GM23338 (cell line): ENCODE data around the gene IMPA2. TPM values are rescaled to one million over a fixed set of nuclear protein-coding genes. Genes with fewer than 3 reads are reported as not detected.

Experiments
- ATAC-seq: fragments of 200-7000 bp; cut with Tn5 transposase; 3 replicates; pipeline ENCODE4 v1.9.1; 2020
- DNase-seq: peaks from one replicate; pipeline ENCODE4 v3.0.0-alpha.2; 2015; ENCODE audit warnings: low spot score
- H2AFZ ChIP-seq: fragments of 200-600 bp; sonication (generic); 2 replicates; pipeline ENCODE4 v1.8.0; 2016; ENCODE audit warnings: antibody characterized with exemption, mild to moderate bottlenecking, moderate library complexity
- H3F3A ChIP-seq: fragments of 200-600 bp; sonication (generic); replicated peaks from 2 replicates; pipeline ENCODE4 v1.8.0; 2017; ENCODE audit warnings: antibody characterized with exemption, mixed run types, low read depth
- H3K27ac ChIP-seq: fragments of 200-600 bp; sonication (generic); 2 replicates; pipeline ENCODE4 v1.6.1; 2016; ENCODE audit warnings: low read depth
- H3K27me3 ChIP-seq: fragments of 200-600 bp; sonication (generic); 2 replicates; pipeline ENCODE4 v1.8.0; 2016; ENCODE audit warnings: mild to moderate bottlenecking, mixed run types, moderate library complexity; ENCODE audit not compliant: insufficient read depth
- H3K36me3 ChIP-seq: fragments of 200-600 bp; sonication (generic); 2 replicates; pipeline ENCODE4 v1.8.0; 2016; ENCODE audit warnings: mild to moderate bottlenecking; ENCODE audit not compliant: insufficient read depth
- H3K4me1 ChIP-seq: fragments of 200-600 bp; sonication (generic); 2 replicates; pipeline ENCODE4 v1.8.0; 2016; ENCODE audit warnings: mild to moderate bottlenecking, moderate library complexity; ENCODE audit not compliant: insufficient read depth
- H3K4me2 ChIP-seq: fragments of 200-600 bp; sonication (generic); 2 replicates; pipeline ENCODE4 v1.7.1; 2017; ENCODE audit warnings: mixed run types
- H3K4me3 ChIP-seq: fragments of 200-600 bp; sonication (generic); 2 replicates; pipeline ENCODE4 v1.6.1; 2016; ENCODE audit warnings: mixed run types
- H3K79me2 ChIP-seq: fragments of 200-600 bp; sonication (generic); replicated peaks from 2 replicates; pipeline ENCODE4 v1.8.0; 2017; ENCODE audit warnings: mild to moderate bottlenecking; ENCODE audit not compliant: insufficient read depth
- H3K9me2 ChIP-seq: fragments of 200-600 bp; sonication (generic); 2 replicates; pipeline ENCODE4 v1.8.0; 2017; ENCODE audit not compliant: insufficient read depth
- H4K20me1 ChIP-seq: fragments of 200-600 bp; sonication (generic); replicated peaks from 2 replicates; pipeline ENCODE4 v1.8.0; 2017; ENCODE audit warnings: mild to moderate bottlenecking; ENCODE audit not compliant: insufficient read depth
- H3K27ac Mint-ChIP-seq: 2 replicates; pipeline ENCODE4 v1.8.0; 2020; ENCODE audit warnings: inconsistent platforms, mild to moderate bottlenecking, moderate library complexity, mixed read lengths
- H3K27me3 Mint-ChIP-seq: 3 replicates; pipeline ENCODE4 v1.8.0; 2022; ENCODE audit warnings: low read depth, mild to moderate bottlenecking, moderate library complexity, mixed read lengths, inconsistent platforms; ENCODE audit not compliant: insufficient read depth, poor library complexity
- H3K36me3 Mint-ChIP-seq: 3 replicates; pipeline ENCODE4 v1.8.0; 2021; ENCODE audit warnings: low read depth, mild to moderate bottlenecking, inconsistent platforms, moderate library complexity, mixed read lengths
- H3K4me1 Mint-ChIP-seq: 3 replicates; pipeline ENCODE4 v1.8.0; 2020; ENCODE audit warnings: mild to moderate bottlenecking, inconsistent platforms, mixed read lengths
- H3K4me3 Mint-ChIP-seq: 3 replicates; pipeline ENCODE4 v1.8.0; 2021; ENCODE audit warnings: moderate library complexity, mild to moderate bottlenecking, inconsistent platforms, mixed read lengths
- H3K9me3 Mint-ChIP-seq: 3 replicates; pipeline ENCODE4 v1.8.0; 2020; ENCODE audit warnings: moderate library complexity, mild to moderate bottlenecking, inconsistent platforms, mixed read lengths
- CREB1 ChIP-seq: fragments of 250-450 bp; sonication (Bioruptor Pico); IDR thresholded peaks from 2 replicates; pipeline ENCODE4 v1.5.0; 2020; ENCODE audit warnings: low read depth, mild to moderate bottlenecking, moderate library complexity
- CTCF ChIP-seq, 2 experiments: fragments of 200-600 bp in 1 of 2; sonication (generic) in 1 of 2; conservative IDR thresholded peaks; 2 replicates each; pipeline versions ENCODE4 v1.5.1 to v1.6.1; 2016 to 2017; ENCODE audit warnings: antibody characterized with exemption in 2 of 2, low read depth in 2 of 2, mild to moderate bottlenecking in 2 of 2, moderate library complexity in 1 of 2
- EZH2phosphoT487 ChIP-seq: fragments of 200-600 bp; sonication (generic); IDR thresholded peaks from one replicate; pipeline ENCODE4 v1.8.1; 2018; ENCODE audit warnings: antibody characterized with exemption; ENCODE audit not compliant: unreplicated experiment
- JUNB ChIP-seq: IDR thresholded peaks from one replicate; pipeline ENCODE4 v1.6.1; 2016; ENCODE audit warnings: antibody characterized with exemption; ENCODE audit not compliant: unreplicated experiment
- STAT1 ChIP-seq: IDR thresholded peaks from one replicate; pipeline ENCODE4 v1.6.1; 2016; ENCODE audit warnings: antibody characterized with exemption; ENCODE audit not compliant: unreplicated experiment
- ZNF462 ChIP-seq: fragments of 250-450 bp; sonication (Bioruptor Pico); IDR thresholded peaks from 2 replicates; pipeline ENCODE4 v1.5.0; 2020; ENCODE audit warnings: mild to moderate bottlenecking, moderate library complexity
- polyA plus RNA-seq: library from polyadenylated mRNA; unstranded; fragments of >200 nt; fragmentation: Nextera tagmentation; extraction: Ambion mirVana; gene quantifications from 2 replicates; pipeline ENCODE4 v1.2.1, GENCODE V29; 2016
- total RNA-seq: library from RNA; depleted of rRNA; stranded (reverse); fragments of >200 nt; shearing (Covaris generic); gene quantifications from 2 replicates; pipeline ENCODE4 v1.2.3, GENCODE V29; 2014
- TF ChIP-seq, protein P1 (sequence below): IDR thresholded peaks from one replicate; pipeline ENCODE4 v1.6.1; 2018; ENCODE audit warnings: antibody characterized with exemption; ENCODE audit not compliant: unreplicated experiment

The IMPA2 gene
- total and polyA plus RNA-seq, 2 experiments from 2014 or later: 50.4 to 122 TPM

GRCh38 chr18:12067671-12068070, 86.4 kb downstream of the IMPA2 start:
- Histone ChIP-seq H4K20me1 (no peaks in the 10 kb centered on the region), H3K79me2 (no peaks in the 10 kb centered on the region), H3K36me3 (no peaks in the 10 kb centered on the region), H3K27ac (no peak overlapping the region), H3K4me3 (no peak overlapping the region), H3K4me1 (no peaks in the 10 kb centered on the region), H3K4me2 (no peak overlapping the region), H3K9me2 (no peaks in the 10 kb centered on the region), H2AFZ (no peak overlapping the region), H3K27me3 (no peaks in the 10 kb centered on the region), H3F3A (no peaks in the 10 kb centered on the region)
- H3K4me1 Mint-ChIP-seq: no peaks in the 10 kb centered on the region
- DNase-seq (no peak), ATAC-seq (no peak)
- TF ChIP-seq, protein P1, sequence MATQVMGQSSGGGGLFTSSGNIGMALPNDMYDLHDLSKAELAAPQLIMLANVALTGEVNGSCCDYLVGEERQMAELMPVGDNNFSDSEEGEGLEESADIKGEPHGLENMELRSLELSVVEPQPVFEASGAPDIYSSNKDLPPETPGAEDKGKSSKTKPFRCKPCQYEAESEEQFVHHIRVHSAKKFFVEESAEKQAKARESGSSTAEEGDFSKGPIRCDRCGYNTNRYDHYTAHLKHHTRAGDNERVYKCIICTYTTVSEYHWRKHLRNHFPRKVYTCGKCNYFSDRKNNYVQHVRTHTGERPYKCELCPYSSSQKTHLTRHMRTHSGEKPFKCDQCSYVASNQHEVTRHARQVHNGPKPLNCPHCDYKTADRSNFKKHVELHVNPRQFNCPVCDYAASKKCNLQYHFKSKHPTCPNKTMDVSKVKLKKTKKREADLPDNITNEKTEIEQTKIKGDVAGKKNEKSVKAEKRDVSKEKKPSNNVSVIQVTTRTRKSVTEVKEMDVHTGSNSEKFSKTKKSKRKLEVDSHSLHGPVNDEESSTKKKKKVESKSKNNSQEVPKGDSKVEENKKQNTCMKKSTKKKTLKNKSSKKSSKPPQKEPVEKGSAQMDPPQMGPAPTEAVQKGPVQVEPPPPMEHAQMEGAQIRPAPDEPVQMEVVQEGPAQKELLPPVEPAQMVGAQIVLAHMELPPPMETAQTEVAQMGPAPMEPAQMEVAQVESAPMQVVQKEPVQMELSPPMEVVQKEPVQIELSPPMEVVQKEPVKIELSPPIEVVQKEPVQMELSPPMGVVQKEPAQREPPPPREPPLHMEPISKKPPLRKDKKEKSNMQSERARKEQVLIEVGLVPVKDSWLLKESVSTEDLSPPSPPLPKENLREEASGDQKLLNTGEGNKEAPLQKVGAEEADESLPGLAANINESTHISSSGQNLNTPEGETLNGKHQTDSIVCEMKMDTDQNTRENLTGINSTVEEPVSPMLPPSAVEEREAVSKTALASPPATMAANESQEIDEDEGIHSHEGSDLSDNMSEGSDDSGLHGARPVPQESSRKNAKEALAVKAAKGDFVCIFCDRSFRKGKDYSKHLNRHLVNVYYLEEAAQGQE: no peak
- TF ChIP-seq JUNB (no peak), ZNF462 (CRISPR knock-in tag) (no peak), CREB1 (no peak), STAT1 (no peak), CTCF (conservative IDR thresholded peaks at IDR 0.05; ENCODE audit: low read depth in 2 of 2) (no peak), EZH2phosphoT487 (no peak)
- no peaks in the 10 kb centered on the region; the same call in 2 of the 3 replicates for H3K9me3 Mint-ChIP-seq
- no peak overlapping the region for H3K27ac Mint-ChIP-seq
- H3K27me3 Mint-ChIP-seq: no peaks in the 10 kb centered on the region
- no peak overlapping the region for H3K4me3 Mint-ChIP-seq
- no peaks in the 10 kb centered on the region for H3K36me3 Mint-ChIP-seq
